ENCODE data around the gene ITPRIP. TPM values are rescaled to one million over a fixed set of nuclear protein-coding genes. Genes with fewer than 3 reads are reported as not detected.
A peak's percentile ranks its signal among the peaks of the same experiment; 100 is the strongest.

The ITPRIP gene
- polyA plus RNA-seq, 1 of the 3 experiments (the other 2 are of a cell fraction) = 22.1 TPM

GRCh38 chr10:104321725-104322415, 16.4 kb downstream of the ITPRIP start:
- peaks cover 0 to 13% of the 10 kb centered on the region in 2 experiments for H3K36me3 ChIP-seq (replicated peaks in 1 of 2; ENCODE audit: control insufficient read depth in 1 of 2, insufficient read depth in 2 of 2, low read length in 1 of 2)
- no peak overlapping the region for H3K9ac ChIP-seq
- peaks cover 26 to 48% of the 10 kb centered on the region in 2 experiments; a peak in 2 of 4 replicates for H3K4me1 ChIP-seq (ENCODE audit: control insufficient read depth in 1 of 2, insufficient read depth in 2 of 2, low read depth in 1 of 2, low read length in 1 of 2)
- no peak for DNase-seq
- H3K4me2 ChIP-seq = no peak overlapping the region
- CTCF ChIA-PET = interaction anchor here (0.7 to 3.0 kb wide), 10 partner anchors 9 to 32 kb away, joined by 3 to 18 read pairs (median 7); partner anchors contain the start of genes CFAP58 and ITPRIP
- peak overlapping the region in 1 of 2 experiments; percentile 36; a peak in 1 of 4 replicates for H3K27ac ChIP-seq (ENCODE audit: low read depth in 2 of 2, low read length in 1 of 2)
- H3K79me2 ChIP-seq (ENCODE audit: insufficient read depth) = peaks cover 100% of the 10 kb centered on the region
- H3K9me2 ChIP-seq = no peaks in the 10 kb centered on the region
- H3K4me3 ChIP-seq (ENCODE audit: low read depth in 2 of 2, low read length in 1 of 2) = no peak overlapping the region
- H4K20me1 ChIP-seq (ENCODE audit: insufficient read depth) = peaks cover 55% of the 10 kb centered on the region
- WGBS (ENCODE audit: low lambda C conversion rate) = 95% methylated on average over 8 of the region's 8 CpGs
- no peak overlapping the region for H2AFZ ChIP-seq (ENCODE audit: low read depth)
- no peaks in the 10 kb centered on the region for H3K27me3 ChIP-seq (ENCODE audit: insufficient read depth)
- TF ChIP-seq CHD2 (IDR thresholded peaks at IDR 0.05; ENCODE audit: low read length, partially characterized antibody) (no peak), TEAD4 (IDR thresholded peaks at IDR 0.05; ENCODE audit: borderline replicate concordance, insufficient read depth) (no peak), JUND (IDR thresholded peaks at IDR 0.05) (no peak), RCOR1 (IDR thresholded peaks at IDR 0.05; ENCODE audit: low read length) (no peak), FOXJ3 (CRISPR knock-in tag; IDR thresholded peaks at IDR 0.05) (no peak), USF2 (IDR thresholded peaks at IDR 0.05; ENCODE audit: borderline replicate concordance, low read depth, low read length) (no peak), EP300 (IDR thresholded peaks at IDR 0.05; ENCODE audit: borderline replicate concordance in 1 of 2, low read depth in 1 of 2, low read length in 1 of 2) (no peak), TCF12 (IDR thresholded peaks at IDR 0.05) (no peak), YY1 (IDR thresholded peaks at IDR 0.05; ENCODE audit: low read depth) (no peak), RAD21 (IDR thresholded peaks at IDR 0.05; ENCODE audit: low read length) (no peak), ELF1 (IDR thresholded peaks at IDR 0.05) (no peak), SIN3A (IDR thresholded peaks at IDR 0.05; ENCODE audit: borderline replicate concordance, low read depth, low read length) (no peak), TAF1 (IDR thresholded peaks at IDR 0.05; ENCODE audit: borderline replicate concordance, low read depth, low read length) (no peak), POLR2AphosphoS5 (IDR thresholded peaks at IDR 0.05; ENCODE audit: low read depth, low read length) (no peak), NFIC (IDR thresholded peaks at IDR 0.05; ENCODE audit: borderline replicate concordance) (no peak)
- POLR2A ChIA-PET = interaction anchor here (1.2 kb wide), 1 partner anchor 16 kb away, joined by 4 read pairs; the partner anchor contains the start of gene ITPRIP
- no peaks in the 10 kb centered on the region for H3K9me3 ChIP-seq
- no peaks in the 10 kb centered on the region for H3F3A ChIP-seq (replicated peaks; ENCODE audit: insufficient read depth)

- DNase-seq = no peak
- peaks cover 26 to 47% of the 10 kb centered on the region in 2 experiments; a peak in 2 of 4 replicates for H3K4me1 ChIP-seq (ENCODE audit: control insufficient read depth in 1 of 2, insufficient read depth in 2 of 2, low read depth in 1 of 2, low read length in 1 of 2)
- no peak overlapping the region for H3K4me2 ChIP-seq
- ChIA-PET CTCF (interaction anchor here (0.6 to 3.0 kb wide), 11 partner anchors 9 to 301 kb away, joined by 3 to 18 read pairs (median 6); partner anchors contain the start of genes CFAP58 and ITPRIP), POLR2A (no interaction called here)
- 100% methylated on average over 1 of the region's 6 CpGs for WGBS (ENCODE audit: low lambda C conversion rate)
- peaks cover 61% of the 10 kb centered on the region for H4K20me1 ChIP-seq (ENCODE audit: insufficient read depth)
- no peak for TF ChIP-seq GABPA (IDR thresholded peaks at IDR 0.05; ENCODE audit: low read depth)
- no peak for TF ChIP-seq EP300 (IDR thresholded peaks at IDR 0.05; ENCODE audit: borderline replicate concordance in 1 of 2, low read depth in 1 of 2, low read length in 1 of 2)
- TF ChIP-seq RCOR1 (IDR thresholded peaks at IDR 0.05; ENCODE audit: low read length) = no peak
- no peak overlapping the region for H3K27ac ChIP-seq (ENCODE audit: low read depth in 2 of 2, low read length in 1 of 2)
- no peaks in the 10 kb centered on the region for H3F3A ChIP-seq (replicated peaks; ENCODE audit: insufficient read depth)
- no peak overlapping the region for H3K9ac ChIP-seq
- H3K9me3 ChIP-seq = no peaks in the 10 kb centered on the region
- H2AFZ ChIP-seq (ENCODE audit: low read depth) = no peak overlapping the region
- H3K27me3 ChIP-seq (ENCODE audit: insufficient read depth) = no peaks in the 10 kb centered on the region
- no peaks in the 10 kb centered on the region for H3K9me2 ChIP-seq
- H3K36me3 ChIP-seq (replicated peaks in 1 of 2; ENCODE audit: control insufficient read depth in 1 of 2, insufficient read depth in 2 of 2, low read length in 1 of 2) = peaks cover 0 to 13% of the 10 kb centered on the region in 2 experiments
- H3K4me3 ChIP-seq (ENCODE audit: low read depth in 2 of 2, low read length in 1 of 2) = no peak overlapping the region
- H3K79me2 ChIP-seq (ENCODE audit: insufficient read depth) = peaks cover 100% of the 10 kb centered on the region
Observed at GRCh38 chr10:104321226-104321625, 17.0 kb downstream of the ITPRIP start.

Measured in SK-N-SH (cell line).